OCI-LY1 (cell line): Measurements from ENCODE around the gene TSHZ3.

Source experiments
- H2AFZ ChIP-seq: fragments of 200-600 bp; sonication (generic), shearing (Covaris generic); 2 replicates; pipeline ENCODE4 v1.6.0; 2014; ENCODE audit warnings: antibody characterized with exemption, mild to moderate bottlenecking, low read length
- H3F3A ChIP-seq: fragments of 200-600 bp; sonication (generic), shearing (Covaris generic); 2 replicates; pipeline ENCODE4 v1.6.0; 2014; ENCODE audit warnings: mild to moderate bottlenecking, antibody characterized with exemption, low read length, moderate library complexity; ENCODE audit not compliant: insufficient read depth
- H3K27ac ChIP-seq: fragments of 200-600 bp; sonication (generic); 2 replicates; pipeline ENCODE4 v1.5.1; 2014; ENCODE audit warnings: low read length, mixed run types, mild to moderate bottlenecking, low read depth; ENCODE audit not compliant: poor library complexity, severe bottlenecking
- H3K27me3 ChIP-seq: fragments of 200-600 bp; sonication (generic); 2 replicates; pipeline ENCODE4 v1.6.0; 2014; ENCODE audit warnings: antibody characterized with exemption, mild to moderate bottlenecking, low read length, moderate library complexity; ENCODE audit not compliant: insufficient read depth
- H3K36me3 ChIP-seq: fragments of 200-600 bp; sonication (generic); 2 replicates; pipeline ENCODE4 v1.6.1; 2014; ENCODE audit warnings: mild to moderate bottlenecking, antibody characterized with exemption, low read length, moderate library complexity, mixed read lengths; ENCODE audit not compliant: insufficient read depth
- H3K4me1 ChIP-seq: fragments of 200-600 bp; sonication (generic); 2 replicates; pipeline ENCODE4 v1.5.1; 2014; ENCODE audit warnings: mild to moderate bottlenecking, low read length, moderate library complexity; ENCODE audit not compliant: insufficient read depth, severe bottlenecking
- H3K4me2 ChIP-seq: fragments of 200-600 bp; sonication (generic), shearing (Covaris generic); 2 replicates; pipeline ENCODE4 v1.6.1; 2014; ENCODE audit warnings: low read length
- H3K4me3 ChIP-seq: fragments of 200-600 bp; sonication (generic); 2 replicates; pipeline ENCODE4 v1.5.1; 2014; ENCODE audit warnings: low read length, low read depth, mild to moderate bottlenecking, mixed read lengths; ENCODE audit not compliant: poor library complexity, severe bottlenecking
- H3K79me2 ChIP-seq: fragments of 200-600 bp; shearing (Covaris generic); 2 replicates; pipeline ENCODE4 v1.6.1; 2016; ENCODE audit warnings: mixed run types, low read length, mixed read lengths; ENCODE audit not compliant: insufficient read depth
- H3K9ac ChIP-seq: fragments of 200-600 bp; sonication (generic), shearing (Covaris generic); 2 replicates; pipeline ENCODE4 v1.6.1; 2014; ENCODE audit warnings: mild to moderate bottlenecking, low read length, mixed read lengths
- H3K9me2 ChIP-seq: fragments of 200-600 bp; sonication (generic), shearing (Covaris generic); 2 replicates; pipeline ENCODE4 v1.6.1; 2014; ENCODE audit warnings: low read depth, mild to moderate bottlenecking, low read length, mixed read lengths
- H3K9me3 ChIP-seq: fragments of 200-600 bp; shearing (Covaris generic); 2 replicates; pipeline ENCODE4 v1.6.1; 2014; ENCODE audit warnings: low read length, mixed read lengths
- H4K20me1 ChIP-seq: fragments of 200-600 bp; sonication (generic), shearing (Covaris generic); 2 replicates; pipeline ENCODE4 v1.6.0; 2016; ENCODE audit warnings: mild to moderate bottlenecking, low read length; ENCODE audit not compliant: insufficient read depth
- EZH2 ChIP-seq: fragments of 200-600 bp; sonication (generic), shearing (Covaris generic); IDR thresholded peaks from 2 replicates; pipeline ENCODE4 v1.8.0; 2017; ENCODE audit warnings: borderline replicate concordance, mixed run types, mild to moderate bottlenecking, antibody characterized with exemption, low read length, moderate library complexity, mixed read lengths
- TF ChIP-seq, protein P1 (sequence below): fragments of 200-600 bp; sonication (generic), shearing (Covaris generic); IDR thresholded peaks from 2 replicates; pipeline ENCODE4 v1.5.1; 2017; ENCODE audit warnings: mild to moderate bottlenecking, antibody characterized with exemption, low read length, moderate library complexity, mixed read lengths

Gene TSHZ3

DNA sequence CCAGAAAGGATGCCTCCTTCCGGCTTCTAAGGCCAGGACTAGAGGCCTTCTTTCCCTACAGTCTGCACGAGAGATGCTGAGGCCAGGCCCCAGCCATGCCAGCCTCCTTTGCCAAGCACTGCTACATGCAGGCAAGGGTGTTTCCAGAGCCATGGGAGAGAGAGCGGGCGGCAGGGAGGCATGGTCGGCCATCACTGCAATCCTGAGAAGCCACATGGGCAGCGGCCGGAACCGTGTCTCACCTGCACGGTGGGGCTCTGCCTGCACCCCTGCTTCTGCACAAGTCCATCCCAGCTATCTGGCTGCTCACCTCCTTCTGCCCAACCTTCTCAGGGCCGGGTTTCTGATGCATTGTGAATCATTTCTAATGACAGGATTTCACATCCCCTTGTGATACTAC is 35.1 kb downstream of the TSHZ3 start:
- Histone ChIP-seq H3K9me2 (no peaks in the 10 kb centered on the region), H3K36me3 (no peaks in the 10 kb centered on the region), H3K27me3 (no peaks in the 10 kb centered on the region), H3K27ac (no peak overlapping the region), H3K4me1 (no peaks in the 10 kb centered on the region), H4K20me1 (no peaks in the 10 kb centered on the region), H3K9me3 (no peaks in the 10 kb centered on the region), H3K9ac (no peak overlapping the region), H3K4me2 (no peak overlapping the region), H3K4me3 (no peak overlapping the region), H3F3A (no peaks in the 10 kb centered on the region), H3K79me2 (no peaks in the 10 kb centered on the region), H2AFZ (no peak overlapping the region)
- TF ChIP-seq, protein P1, sequence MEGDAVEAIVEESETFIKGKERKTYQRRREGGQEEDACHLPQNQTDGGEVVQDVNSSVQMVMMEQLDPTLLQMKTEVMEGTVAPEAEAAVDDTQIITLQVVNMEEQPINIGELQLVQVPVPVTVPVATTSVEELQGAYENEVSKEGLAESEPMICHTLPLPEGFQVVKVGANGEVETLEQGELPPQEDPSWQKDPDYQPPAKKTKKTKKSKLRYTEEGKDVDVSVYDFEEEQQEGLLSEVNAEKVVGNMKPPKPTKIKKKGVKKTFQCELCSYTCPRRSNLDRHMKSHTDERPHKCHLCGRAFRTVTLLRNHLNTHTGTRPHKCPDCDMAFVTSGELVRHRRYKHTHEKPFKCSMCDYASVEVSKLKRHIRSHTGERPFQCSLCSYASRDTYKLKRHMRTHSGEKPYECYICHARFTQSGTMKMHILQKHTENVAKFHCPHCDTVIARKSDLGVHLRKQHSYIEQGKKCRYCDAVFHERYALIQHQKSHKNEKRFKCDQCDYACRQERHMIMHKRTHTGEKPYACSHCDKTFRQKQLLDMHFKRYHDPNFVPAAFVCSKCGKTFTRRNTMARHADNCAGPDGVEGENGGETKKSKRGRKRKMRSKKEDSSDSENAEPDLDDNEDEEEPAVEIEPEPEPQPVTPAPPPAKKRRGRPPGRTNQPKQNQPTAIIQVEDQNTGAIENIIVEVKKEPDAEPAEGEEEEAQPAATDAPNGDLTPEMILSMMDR, result no peak
- no peak for TF ChIP-seq EZH2

DNA sequence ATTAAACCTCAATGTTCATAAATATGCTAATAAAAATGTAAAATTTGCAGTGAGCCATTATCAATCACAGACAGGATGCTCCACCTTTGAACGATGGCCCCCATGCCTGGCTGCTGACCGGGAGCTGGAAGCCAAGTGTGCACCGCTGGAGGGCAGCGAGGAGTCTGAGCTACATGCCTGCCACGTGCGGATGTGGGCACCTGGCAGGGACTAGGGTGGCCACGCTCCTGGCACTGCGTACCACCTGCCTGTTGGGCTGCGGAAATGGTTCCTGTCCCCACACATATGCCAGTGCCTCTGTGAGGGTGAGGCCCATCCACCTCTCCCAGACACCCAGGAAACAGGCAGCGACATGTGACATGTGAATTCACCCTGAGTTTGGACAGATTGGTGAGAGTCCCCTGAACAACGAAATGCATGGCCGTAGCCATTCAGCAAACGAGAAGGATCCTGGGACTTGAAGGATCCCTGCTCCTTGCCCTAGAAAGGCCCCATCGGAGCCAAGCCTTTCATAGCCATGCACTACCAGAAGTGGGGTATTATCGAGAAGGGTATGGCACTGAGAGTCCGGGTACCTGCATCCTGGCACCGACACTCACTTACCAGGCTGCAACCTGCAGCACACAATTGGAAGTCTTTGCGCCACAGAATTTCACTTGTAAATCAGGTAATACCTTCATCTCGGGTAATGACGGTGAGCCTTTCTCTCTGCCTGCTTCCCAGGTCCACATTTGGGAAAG is 35.8 kb downstream of the TSHZ3 start:
- H3K4me2 ChIP-seq, result no peak overlapping the region
- H3K36me3 ChIP-seq, result no peaks in the 10 kb centered on the region
- no peaks in the 10 kb centered on the region for H4K20me1 ChIP-seq
- no peaks in the 10 kb centered on the region for H3K4me1 ChIP-seq
- no peak overlapping the region for H3K9ac ChIP-seq
- no peak overlapping the region for H2AFZ ChIP-seq
- no peaks in the 10 kb centered on the region for H3F3A ChIP-seq
- H3K79me2 ChIP-seq, result no peaks in the 10 kb centered on the region
- TF ChIP-seq, protein P1, result no peak
- TF ChIP-seq EZH2, result no peak
- no peak overlapping the region for H3K27ac ChIP-seq
- no peaks in the 10 kb centered on the region for H3K27me3 ChIP-seq
- no peaks in the 10 kb centered on the region for H3K9me3 ChIP-seq
- no peaks in the 10 kb centered on the region for H3K9me2 ChIP-seq
- H3K4me3 ChIP-seq, result no peak overlapping the region

DNA sequence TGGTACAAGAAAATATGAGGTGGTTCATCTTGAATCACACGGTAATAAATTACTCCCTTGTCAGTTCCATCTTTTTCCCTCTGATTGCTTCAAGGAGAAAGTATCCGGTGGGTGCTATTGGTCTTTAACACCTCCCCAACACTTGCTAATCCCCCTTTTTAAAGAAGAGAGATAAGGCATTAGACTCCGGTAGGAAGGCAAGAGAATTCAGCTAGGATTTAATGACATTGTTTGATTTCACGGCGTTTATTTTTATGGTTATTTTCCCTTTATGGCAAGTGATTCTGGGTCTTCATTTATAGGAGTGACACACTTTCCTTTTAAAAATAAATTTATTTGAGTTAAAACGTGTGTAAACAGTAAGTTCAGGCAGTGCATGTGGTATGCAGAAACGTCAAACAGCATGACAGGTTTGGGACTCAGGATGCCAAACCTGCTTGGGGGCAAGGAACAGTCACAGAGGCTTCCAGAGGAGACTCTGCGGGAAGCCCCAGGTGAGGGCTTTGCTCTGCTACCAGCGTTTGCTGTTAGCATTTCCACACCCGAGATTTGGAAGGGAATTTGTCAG is 36.5 kb downstream of the TSHZ3 start:
- Histone ChIP-seq H4K20me1 (no peaks in the 10 kb centered on the region), H3K79me2 (no peaks in the 10 kb centered on the region)
- TF ChIP-seq EZH2, result no peak
- TF ChIP-seq, protein P1, result no peak

More for the DNA sequence above, 36.5 kb downstream of the TSHZ3 start:
- Histone ChIP-seq H3K27ac (no peak overlapping the region), H2AFZ (no peak overlapping the region), H3K9ac (no peak overlapping the region), H3K4me2 (no peak overlapping the region), H3K4me3 (no peak overlapping the region), H3K9me3 (no peaks in the 10 kb centered on the region), H3K9me2 (no peaks in the 10 kb centered on the region), H3K27me3 (no peaks in the 10 kb centered on the region), H3K4me1 (no peaks in the 10 kb centered on the region), H3K36me3 (no peaks in the 10 kb centered on the region), H3F3A (no peaks in the 10 kb centered on the region)
